Mammary microvascular endothelial cell (primary cell): ENCODE results near the gene SMKR1. TPM values are rescaled to one million over a fixed set of nuclear protein-coding genes. Genes with fewer than 3 reads are reported as not detected.

ENCODE experiments used
- total RNA-seq: library from RNA; depleted of rRNA; stranded (reverse); fragments of >200 nt; gene quantifications from 2 replicates; pipeline ENCODE4 v1.2.3, GENCODE V29; 2015

The SMKR1 gene
- 0.30 and 1.2 TPM in 2 replicates for total RNA-seq

DNA sequence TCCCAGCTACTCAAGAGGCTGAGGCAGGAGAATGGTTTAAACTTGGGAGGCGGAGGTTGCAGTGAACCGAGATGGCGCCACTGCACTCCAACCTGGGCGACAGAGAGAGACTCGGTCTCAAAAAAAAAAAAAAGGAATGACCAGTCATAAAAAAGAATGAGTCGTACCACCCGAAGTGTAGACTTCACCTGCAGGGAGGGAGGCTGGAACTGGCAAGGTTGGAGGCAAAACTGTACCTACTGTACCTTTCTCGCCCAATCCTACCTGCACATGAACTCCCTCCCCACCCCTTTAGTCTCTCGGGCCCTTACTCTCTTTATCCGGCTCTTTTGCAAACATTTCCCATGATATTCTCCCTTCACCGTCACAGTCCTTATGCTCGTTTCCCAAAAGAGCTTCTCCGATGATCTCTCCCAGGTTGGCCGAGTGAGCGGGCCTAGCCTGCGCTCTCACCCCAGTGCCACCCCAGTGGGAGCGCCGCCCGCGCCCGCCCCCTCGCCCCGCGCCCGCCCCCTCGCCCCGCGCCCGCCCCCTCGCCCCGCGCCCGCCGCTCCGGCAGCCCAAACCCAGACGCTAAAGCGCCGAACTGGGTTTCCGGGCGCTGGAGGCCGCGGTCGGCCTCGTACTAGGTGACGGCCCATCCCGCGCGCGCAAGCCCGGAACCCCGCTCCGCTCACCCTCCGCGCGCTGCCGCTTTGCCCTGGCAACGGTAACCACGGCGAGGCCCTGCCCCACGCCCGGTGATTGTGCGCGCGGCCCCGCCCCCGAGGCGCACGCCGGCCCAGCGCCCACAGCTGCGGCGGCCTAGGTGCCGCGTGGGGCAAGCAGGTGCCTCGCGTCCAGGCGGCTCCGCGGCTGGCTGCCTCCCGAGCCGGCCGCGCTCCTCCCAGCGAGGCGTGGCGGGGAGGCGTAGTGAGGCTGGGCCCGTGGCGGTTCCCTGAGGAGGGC lies at the start of gene SMKR1:
Gene SMKR1, plus strand, starts transcription at position 772 of the 948 bp plus-strand sequence. CDS start 294 bp downstream, outside the sequence.

Other genes with a start within 250 kb of the SMKR1 start
- 8.2 and 8.8 TPM in 2 replicates for gene STRIP2, start 68.1 kb upstream of the SMKR1 start, total RNA-seq
- 8.5 and 10.9 TPM in 2 replicates for gene NRF1, start 109.2 kb downstream of the SMKR1 start, total RNA-seq